Stimulated activated CD4-positive, alpha-beta T cell treated with anti-CD3 and anti-CD28 coated beads, Interleukin-12 subunit alpha, Interleukin-12 subunit beta, amount 100 ng/mL, for 4 hours (primary cell): ENCODE results near the gene GUK1.
"Not testable (repeated sequence)": the region's sequence is repeated elsewhere in the genome, so short reads cannot be mapped to it uniquely, and the experiment has no call there.

Source experiments
- DNase-seq: peaks from one replicate; pipeline ENCODE4 v3.0.0-alpha.2; 2020

Gene GUK1

GRCh38 chr1:228178737-228179684 is 38.9 kb downstream of the GUK1 start:
- DNase-seq = no peak

- no peak for DNase-seq
These were observed 40.3 kb downstream of the GUK1 start for GRCh38 chr1:228180271-228180958.

- DNase-seq = no peak
These were observed 41.0 kb downstream of the GUK1 start for GRCh38 chr1:228180959-228181644.

GRCh38 chr1:228181645-228182034 is 41.6 kb downstream of the GUK1 start:
- DNase-seq = no peak

GRCh38 chr1:228182296-228183030 is 42.4 kb downstream of the GUK1 start:
- no peak for DNase-seq

- DNase-seq = no peak
These were observed 44.1 kb downstream of the GUK1 start for GRCh38 chr1:228184152-228184551.

GRCh38 chr1:228185641-228185965 is 45.5 kb downstream of the GUK1 start:
- DNase-seq = no peak

GRCh38 chr1:228188249-228188648 is 48.2 kb downstream of the GUK1 start:
- DNase-seq = not testable (repeated sequence)

- DNase-seq = no peak
These were observed 50.1 kb downstream of the GUK1 start for GRCh38 chr1:228190182-228190581.

GRCh38 chr1:228190778-228191177 is 50.7 kb downstream of the GUK1 start:
- no peak for DNase-seq

- no peak for DNase-seq
These were observed 54.4 kb downstream of the GUK1 start for GRCh38 chr1:228194436-228194835.

GRCh38 chr1:228194921-228195812 is 55.1 kb downstream of the GUK1 start:
- DNase-seq = no peak

GRCh38 chr1:228197555-228198147 is 57.6 kb downstream of the GUK1 start:
- no peak for DNase-seq
